GM18907 (cell line): ENCODE data around the gene CRLF1.
"Not testable (repeated sequence)": the region's sequence is repeated elsewhere in the genome, so short reads cannot be mapped to it uniquely, and the experiment has no call there.

ENCODE experiments used
- ATAC-seq: cut with Tn5 transposase; IDR thresholded peaks from one replicate; pipeline ENCODE4 v1.9.1; 2021; ENCODE audit warnings: mild to moderate bottlenecking, moderate library complexity; ENCODE audit not compliant: unreplicated experiment

The CRLF1 gene

GRCh38 chr19:18593367-18594095, 13.1 kb downstream of the CRLF1 start:
- no peak for ATAC-seq

DNA sequence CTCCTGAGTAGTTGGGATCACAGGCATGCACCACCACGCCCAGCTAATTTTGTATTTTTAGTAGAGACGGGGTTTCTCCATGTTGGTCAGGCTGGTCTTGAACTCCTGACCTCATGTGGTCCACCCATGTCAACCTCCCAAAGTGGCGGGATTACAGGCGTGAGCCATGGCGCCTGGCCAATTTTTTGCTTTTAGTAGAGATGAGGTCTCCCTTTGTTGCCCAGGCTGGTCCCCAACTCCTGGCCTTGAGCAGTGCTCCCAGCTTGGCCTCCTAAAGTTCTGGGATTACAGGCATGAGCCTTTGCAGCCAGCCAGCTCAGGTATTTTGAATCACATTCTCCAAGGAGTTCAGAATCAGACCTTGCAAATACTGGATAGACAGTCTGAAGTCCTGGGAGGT, 13.9 kb downstream of the CRLF1 start:
- ATAC-seq: not testable (repeated sequence)

GRCh38 chr19:18591735-18592385, 14.7 kb downstream of the CRLF1 start:
- ATAC-seq: no peak

DNA sequence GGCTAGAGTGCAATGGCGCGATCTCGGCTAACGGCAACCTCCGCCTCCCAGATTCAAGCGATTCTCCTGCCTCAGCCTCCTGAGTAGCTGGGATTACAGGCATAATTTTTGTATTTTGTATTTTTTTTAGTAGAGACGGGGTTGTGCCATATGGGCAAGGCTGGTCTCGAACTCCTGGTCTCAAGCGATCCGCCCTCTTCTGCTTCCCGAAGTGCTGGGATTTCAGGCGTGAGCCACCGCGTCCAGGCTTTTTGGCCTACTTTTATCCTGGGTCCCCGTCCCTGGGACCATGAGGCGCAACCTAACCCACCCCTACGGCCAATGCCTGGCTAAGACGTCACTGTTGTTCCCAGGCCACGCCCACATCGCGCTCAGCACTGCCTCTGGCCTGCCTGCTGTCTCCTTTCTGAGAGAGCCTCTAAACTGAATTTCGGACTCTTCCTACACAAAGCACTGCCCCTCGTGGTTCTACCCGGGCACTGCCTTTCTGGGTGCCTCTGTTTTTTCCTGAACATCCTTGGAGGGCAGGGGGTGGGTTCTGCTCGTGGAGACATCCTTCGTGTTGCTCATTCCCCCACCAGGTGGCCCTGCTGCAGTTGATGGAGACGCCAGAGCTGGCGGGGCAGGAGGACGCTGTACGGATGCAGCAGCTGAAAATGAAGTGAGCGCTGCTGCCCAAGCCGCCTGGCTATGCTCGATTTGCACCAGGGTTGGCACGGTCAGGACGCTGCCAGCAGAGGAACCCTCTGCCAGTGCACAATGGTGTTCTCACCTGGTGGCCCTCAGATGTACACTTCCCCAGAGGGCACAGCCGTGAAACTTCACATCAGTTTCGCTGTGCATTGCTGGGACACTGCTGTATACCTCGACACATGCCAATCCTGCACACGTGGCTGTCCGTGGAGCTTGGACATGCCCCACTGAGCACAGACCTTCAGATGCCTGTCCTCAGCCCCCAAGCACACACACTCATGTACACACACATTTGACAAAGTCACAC, 16.0 kb downstream of the CRLF1 start:
- ATAC-seq: no peak

DNA sequence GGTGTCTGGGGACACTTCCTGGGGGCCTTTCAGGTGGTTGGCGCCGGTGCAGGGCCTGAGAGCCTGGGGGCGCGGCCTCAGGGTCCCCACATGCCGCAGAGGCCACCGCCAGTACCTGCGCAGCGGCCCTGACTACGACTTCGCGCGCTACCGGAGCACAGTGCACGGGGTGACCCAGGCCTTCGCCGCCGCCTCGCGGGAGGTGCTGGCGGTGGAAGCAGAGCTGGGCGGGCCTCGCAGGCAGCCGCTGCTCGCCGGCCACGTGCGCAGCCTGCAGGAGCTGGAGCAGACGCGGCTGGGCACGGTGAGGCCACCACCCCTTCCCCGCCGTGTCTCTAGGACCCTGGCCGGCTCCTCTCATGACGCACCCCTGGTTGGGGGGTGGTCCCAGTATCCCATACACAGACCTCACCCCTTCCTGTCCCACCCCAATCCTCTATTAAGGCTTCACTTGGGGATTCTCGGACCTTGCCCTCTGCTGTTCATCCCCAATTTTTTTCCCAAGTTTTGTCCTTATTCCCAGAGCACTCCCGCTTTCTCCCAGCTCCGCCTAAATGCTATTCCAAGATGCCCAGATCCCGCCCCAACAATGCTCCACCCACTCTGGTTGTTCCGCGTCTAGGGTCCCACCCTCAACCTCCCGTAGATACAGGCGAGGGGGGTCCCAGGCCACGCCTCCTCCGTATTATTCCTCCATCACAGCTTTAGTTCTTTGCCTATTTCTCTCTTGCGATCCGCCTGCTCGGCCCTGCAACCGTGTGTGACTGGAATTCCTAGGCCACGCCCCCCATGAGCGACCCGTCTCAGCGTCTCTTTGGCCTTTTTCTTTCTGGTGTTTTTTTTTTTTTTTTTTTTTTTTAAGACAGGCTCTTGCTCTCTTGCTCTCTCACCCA, 17.0 kb downstream of the CRLF1 start:
- ATAC-seq: peak; percentile 33

DNA sequence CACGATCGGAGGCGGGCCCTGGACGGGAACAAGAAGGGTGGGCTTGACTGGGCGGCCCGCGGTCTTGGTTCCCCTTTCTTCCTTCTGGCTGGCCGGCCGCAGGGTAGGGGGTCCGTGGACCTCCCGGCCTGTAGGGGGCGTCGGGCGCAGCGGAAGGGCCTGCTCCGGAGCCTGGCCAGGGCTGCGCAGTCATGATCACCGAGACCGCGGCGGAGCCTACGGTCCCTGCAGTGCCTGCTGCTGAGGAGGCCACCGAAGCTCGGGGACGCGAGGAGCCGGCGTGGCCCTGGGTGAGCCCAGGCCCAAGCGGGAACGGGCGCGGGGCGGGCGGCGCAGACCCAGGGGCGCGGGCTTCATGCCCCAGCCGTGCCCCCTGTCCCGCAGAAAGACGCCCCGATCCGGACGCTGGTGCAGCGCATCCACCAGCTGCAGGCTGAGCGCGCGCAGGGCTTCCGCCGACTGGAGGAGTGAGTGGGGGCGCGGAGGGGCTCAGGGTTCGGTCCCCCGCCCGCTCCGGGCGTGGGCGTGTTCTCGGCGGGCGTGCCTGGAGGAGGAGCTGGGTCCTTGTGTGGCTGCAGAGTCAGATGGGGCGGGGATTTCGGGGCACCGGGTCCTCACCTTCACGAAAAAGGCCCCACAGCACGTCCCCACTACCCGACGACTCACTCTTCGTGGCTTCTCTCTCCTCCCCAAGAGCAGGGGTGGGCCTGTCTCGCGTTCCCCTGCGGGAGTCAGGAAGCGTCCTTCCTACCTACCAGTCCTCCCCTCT, 17.8 kb downstream of the CRLF1 start, which contains the start of gene REX1BD:
Gene REX1BD (plus strand): TSS at position 188 of the 769 bp plus-strand sequence. CDS start 4 bp downstream, at position 192.
- ATAC-seq: peak; percentile 70

DNA sequence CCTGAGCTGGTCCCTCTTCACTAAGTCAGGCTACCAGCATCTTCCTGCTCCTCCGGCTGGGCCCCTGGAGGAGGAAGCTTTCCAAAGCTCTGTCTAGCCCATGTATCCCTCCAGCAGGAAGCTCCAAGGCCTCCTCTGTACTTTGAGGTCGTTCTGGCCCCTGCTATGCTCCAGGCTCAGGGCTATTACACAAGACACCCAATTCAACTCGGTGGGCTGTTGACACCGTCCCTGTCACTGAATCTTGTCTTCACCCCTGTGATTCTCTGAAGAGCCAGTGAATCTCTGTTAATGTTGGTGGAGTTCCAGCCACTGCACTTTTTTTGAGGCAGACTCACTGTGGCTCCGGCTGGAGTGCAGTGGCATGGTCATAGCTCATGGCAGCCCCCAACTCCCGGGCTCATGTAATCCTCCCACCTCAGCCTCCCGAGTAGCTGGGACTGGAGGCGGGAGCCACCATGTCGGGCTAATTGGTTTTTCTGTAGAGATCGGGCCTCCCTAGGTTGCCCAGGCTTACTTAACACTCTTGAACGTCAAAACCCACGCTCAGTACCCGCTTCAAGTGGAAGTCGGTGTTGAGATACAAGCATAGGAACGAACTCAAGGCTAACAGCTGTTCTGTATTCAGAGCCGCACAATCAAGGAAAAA, 18.5 kb downstream of the CRLF1 start:
- ATAC-seq: peak; percentile 8

GRCh38 chr19:18587561-18587960, 19.0 kb downstream of the CRLF1 start:
- no peak for ATAC-seq

DNA sequence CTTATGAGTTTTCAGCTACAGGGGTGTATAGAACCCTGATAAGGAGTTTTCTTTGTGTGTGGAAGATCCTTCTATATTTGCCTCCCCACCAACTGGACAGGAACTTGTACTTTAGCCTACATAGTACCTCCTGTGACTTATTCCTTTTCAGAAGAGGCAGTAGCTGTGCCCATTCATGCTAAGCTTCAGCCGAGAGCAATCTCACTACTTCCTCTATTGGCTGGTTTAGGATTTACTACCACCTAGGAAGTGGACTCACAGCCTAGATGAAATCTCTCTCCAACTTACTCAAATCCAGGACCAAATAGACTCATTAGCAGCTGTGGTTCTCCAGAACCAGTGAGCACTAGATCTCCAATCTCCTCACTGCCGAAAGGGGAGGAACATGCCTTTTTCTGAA, 20.3 kb downstream of the CRLF1 start:
- ATAC-seq: no peak

- ATAC-seq: no peak
Measured at GRCh38 chr19:18580311-18580710, 26.3 kb downstream of the CRLF1 start.

- no peak for ATAC-seq
Measured at GRCh38 chr19:18577365-18577914, 29.2 kb downstream of the CRLF1 start.

DNA sequence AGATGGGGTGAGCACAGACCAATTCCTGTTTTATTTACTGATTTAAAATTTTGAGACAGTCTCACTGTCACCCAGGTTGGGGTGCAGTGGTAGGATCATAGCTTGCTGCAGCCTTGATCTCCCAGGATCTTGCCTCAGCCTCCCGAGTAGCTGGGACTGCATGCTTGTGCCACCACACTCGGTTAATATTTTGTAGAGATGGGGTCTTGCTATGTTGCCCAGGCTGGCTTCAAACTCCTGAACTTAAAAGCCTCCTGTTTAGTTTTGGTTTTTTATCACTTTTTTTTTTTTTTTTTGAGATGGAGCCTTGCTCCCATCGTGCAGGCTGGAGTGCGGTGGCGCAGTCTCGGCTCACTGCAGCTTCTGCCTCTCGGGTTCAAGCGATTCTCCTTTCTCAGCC, 30.2 kb downstream of the CRLF1 start:
- no peak for ATAC-seq

GRCh38 chr19:18574691-18575291, 31.8 kb downstream of the CRLF1 start:
- no peak for ATAC-seq

DNA sequence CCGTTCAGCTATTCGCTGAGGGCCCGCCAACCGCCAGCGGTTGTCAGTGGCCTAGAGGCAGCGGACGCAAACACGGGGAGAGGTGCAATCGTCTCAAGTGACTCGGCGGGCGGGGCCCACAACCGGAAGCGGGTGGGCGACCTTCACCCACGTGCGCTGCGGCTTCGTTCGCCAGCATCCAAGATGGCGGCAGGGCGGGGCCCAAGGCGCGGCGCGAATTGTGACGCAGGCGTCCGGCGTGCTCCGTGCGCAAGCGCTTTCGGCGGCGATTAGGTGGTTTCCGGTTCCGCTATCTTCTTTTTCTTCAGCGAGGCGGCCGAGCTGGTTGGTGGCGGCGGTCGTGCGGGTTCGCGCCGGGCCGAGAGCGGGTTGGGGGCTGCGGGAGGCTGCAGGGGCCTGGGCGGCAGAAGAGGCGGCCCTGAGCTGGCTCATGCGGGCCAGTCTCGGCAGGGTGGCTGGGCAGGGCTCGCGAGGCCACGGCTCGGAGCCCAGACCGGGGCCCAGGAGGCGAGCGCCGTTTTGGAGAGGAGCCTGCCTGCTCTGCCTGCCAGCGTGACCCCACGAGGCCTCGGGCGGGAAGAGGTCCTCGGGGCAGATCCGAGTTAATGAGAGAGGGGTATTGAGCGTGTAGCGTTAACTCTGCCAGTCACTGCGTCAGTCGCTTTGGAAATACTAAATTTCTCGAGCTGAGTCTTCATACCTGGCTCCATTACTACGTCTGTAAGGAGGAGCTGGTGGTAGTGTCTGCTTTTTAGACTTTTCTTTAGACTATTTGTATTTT, 34.8 kb downstream of the CRLF1 start, which contains the start of gene UBA52:
Gene UBA52 (plus strand): TSS at position 294 of the 781 bp plus-strand sequence. CDS start 1,444 bp downstream, outside the sequence.
- peak; percentile 88 for ATAC-seq

DNA sequence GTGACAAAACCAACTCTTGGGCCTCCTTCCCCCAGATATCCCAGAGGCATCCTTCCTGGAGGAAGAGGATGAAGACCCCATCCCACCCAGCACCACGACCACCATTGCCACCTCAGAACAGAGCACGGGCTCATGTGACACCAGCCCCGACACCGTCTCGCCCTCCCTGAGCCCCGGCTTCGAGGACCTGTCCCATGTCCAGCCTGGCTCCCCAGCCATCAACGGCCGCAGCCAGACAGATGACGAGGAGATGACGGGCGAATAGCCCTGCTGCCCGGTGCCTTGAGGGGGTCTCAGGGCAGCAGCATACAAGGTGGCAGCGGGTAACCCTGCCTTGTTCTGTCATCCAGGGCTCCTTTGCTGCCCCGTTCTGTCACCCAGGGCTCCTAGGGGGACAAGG, 38.2 kb downstream of the CRLF1 start:
- ATAC-seq: no peak

- ATAC-seq: no peak
Measured at GRCh38 chr19:18566953-18567352, 39.6 kb downstream of the CRLF1 start.

- ATAC-seq: no peak
Measured at GRCh38 chr19:18562086-18562485, 44.5 kb downstream of the CRLF1 start.
